ENCODE measurements around the gene ST14. TPM values are rescaled to one million over a fixed set of nuclear protein-coding genes. Genes with fewer than 3 reads are reported as not detected.

The ST14 gene
- total and polyA plus RNA-seq, 2 donors (not counting 1 experiment from before 2014, with no cell fraction given), result 36.2 to 52.2 TPM

GRCh38 chr11:130216221-130216550 lies 56.6 kb downstream of the ST14 start:
- H3K9me3 Mint-ChIP-seq (ENCODE audit: insufficient read depth), result no peaks in the 10 kb centered on the region
- ATAC-seq (ENCODE audit: low read depth) (no peak), DNase-seq (no peak)
- no peak overlapping the region for H3K27ac Mint-ChIP-seq
- H3K36me3 ChIP-seq (replicated peaks in 1 of 2; ENCODE audit: control extremely low read depth in 1 of 2, control insufficient read depth in 1 of 2, extremely low read depth in 1 of 2, insufficient read depth in 2 of 2, low read length in 1 of 2), result no peaks in the 10 kb centered on the region
- no peak overlapping the region for H3K9ac ChIP-seq (ENCODE audit: low read length)
- peaks cover 0 to 10% of the 10 kb centered on the region in 2 donors for H3K4me1 ChIP-seq (ENCODE audit: control insufficient read depth in 2 of 2, insufficient read depth in 2 of 2, low read length in 2 of 2)
- H3K27ac ChIP-seq (ENCODE audit: low read length in 2 of 2), result no peak overlapping the region
- no peak overlapping the region for H3K4me3 ChIP-seq (ENCODE audit: control extremely low read depth in 1 of 5, extremely low read depth in 1 of 5, insufficient read depth in 1 of 5, low read depth in 2 of 5, low read length in 4 of 5)
- CTCF ChIA-PET, result interaction anchor here (0.7 to 1.9 kb wide), 4 partner anchors 11 to 646 kb away, joined by 3 to 7 read pairs (median 4); no protein-coding TSS in a partner anchor
- no peaks in the 10 kb centered on the region for H3K27me3 ChIP-seq (replicated peaks in 1 of 4; ENCODE audit: control extremely low read depth in 1 of 4, control insufficient read depth in 3 of 4, insufficient read depth in 4 of 4, low read length in 3 of 4)
- H4K20me1 ChIP-seq (ENCODE audit: control insufficient read depth, insufficient read depth, low read length, poor library complexity, severe bottlenecking), result no peaks in the 10 kb centered on the region
- H3K79me2 ChIP-seq (ENCODE audit: control insufficient read depth, insufficient read depth, low read length), result no peaks in the 10 kb centered on the region
- H3K9me3 ChIP-seq (ENCODE audit: control extremely low read depth in 1 of 3, control insufficient read depth in 2 of 3, insufficient read depth in 1 of 3, low read length in 2 of 3), result no peaks in the 10 kb centered on the region
- 74% methylated on average over 2 of the region's 4 CpGs for WGBS (ENCODE audit: insufficient coverage)
- H3K27me3 Mint-ChIP-seq, result peaks cover 4% of the 10 kb centered on the region
- peaks cover 11% of the 10 kb centered on the region for H3K4me1 Mint-ChIP-seq
- H3K4me3 Mint-ChIP-seq, result no peak overlapping the region
- H2AFZ ChIP-seq (ENCODE audit: insufficient read depth, low read depth, low read length, poor library complexity, severe bottlenecking), result no peak overlapping the region
- no peak for TF ChIP-seq EZH2 (IDR thresholded peaks at IDR 0.05; ENCODE audit: borderline replicate concordance, insufficient read depth, low read depth, low read length, poor library complexity, severe bottlenecking)
- TF ChIP-seq CTCF (IDR thresholded peaks at IDR 0.05), result no peak
- intact Hi-C loops (cut with micrococcal nuclease), result no loop called here
- no peak overlapping the region for H3K4me2 ChIP-seq (replicated peaks; ENCODE audit: low read depth, low read length, poor library complexity, severe bottlenecking)
- POLR2A ChIA-PET, result no interaction called here

GRCh38 chr11:130216591-130217132 lies 57.1 kb downstream of the ST14 start:
- TF ChIP-seq EZH2 (IDR thresholded peaks at IDR 0.05; ENCODE audit: borderline replicate concordance, insufficient read depth, low read depth, low read length, poor library complexity, severe bottlenecking) (no peak), CTCF (IDR thresholded peaks at IDR 0.05) (no peak)
- Histone ChIP-seq H3K36me3 (replicated peaks in 1 of 2; ENCODE audit: control extremely low read depth in 1 of 2, control insufficient read depth in 1 of 2, extremely low read depth in 1 of 2, insufficient read depth in 2 of 2, low read length in 1 of 2) (no peaks in the 10 kb centered on the region), H3K27me3 (replicated peaks in 1 of 4; ENCODE audit: control extremely low read depth in 1 of 4, control insufficient read depth in 3 of 4, insufficient read depth in 4 of 4, low read length in 3 of 4) (no peaks in the 10 kb centered on the region), H3K9ac (ENCODE audit: low read length) (no peak overlapping the region), H4K20me1 (ENCODE audit: control insufficient read depth, insufficient read depth, low read length, poor library complexity, severe bottlenecking) (no peaks in the 10 kb centered on the region), H2AFZ (ENCODE audit: insufficient read depth, low read depth, low read length, poor library complexity, severe bottlenecking) (no peak overlapping the region), H3K4me3 (ENCODE audit: control extremely low read depth in 1 of 5, extremely low read depth in 1 of 5, insufficient read depth in 1 of 5, low read depth in 2 of 5, low read length in 4 of 5) (no peak overlapping the region), H3K27ac (ENCODE audit: low read length in 2 of 2) (no peak overlapping the region), H3K79me2 (ENCODE audit: control insufficient read depth, insufficient read depth, low read length) (no peaks in the 10 kb centered on the region), H3K9me3 (ENCODE audit: control extremely low read depth in 1 of 3, control insufficient read depth in 2 of 3, insufficient read depth in 1 of 3, low read length in 2 of 3) (no peaks in the 10 kb centered on the region), H3K4me2 (replicated peaks; ENCODE audit: low read depth, low read length, poor library complexity, severe bottlenecking) (no peak overlapping the region), H3K4me1 (ENCODE audit: control insufficient read depth in 2 of 2, insufficient read depth in 2 of 2, low read length in 2 of 2) (peaks cover 0 to 10% of the 10 kb centered on the region in 2 donors)
- DNase-seq, result no peak
- ChIA-PET POLR2A (no interaction called here), CTCF (interaction anchor here (0.5 to 1.9 kb wide), 5 partner anchors 11 to 646 kb away, joined by 3 to 7 read pairs (median 3); no protein-coding TSS in a partner anchor)
- no peak overlapping the region for H3K4me3 Mint-ChIP-seq
- no peak for ATAC-seq (ENCODE audit: low read depth)
- peaks cover 11% of the 10 kb centered on the region for H3K4me1 Mint-ChIP-seq
- no peak overlapping the region for H3K27ac Mint-ChIP-seq
- intact Hi-C loops (cut with micrococcal nuclease), result no loop called here
- no peaks in the 10 kb centered on the region for H3K9me3 Mint-ChIP-seq (ENCODE audit: insufficient read depth)
- 90% methylated on average over 17 of the region's 17 CpGs for WGBS (ENCODE audit: insufficient coverage)
- peaks cover 4% of the 10 kb centered on the region for H3K27me3 Mint-ChIP-seq
